ENCODE data around the gene CAMK4. TPM values are rescaled to one million over a fixed set of nuclear protein-coding genes. Genes with fewer than 3 reads are reported as not detected.

CAMK4 gene
- total RNA-seq, 1 donor: 1.3 TPM

GRCh38 chr5:111280282-111280951 lies 56.2 kb downstream of the CAMK4 start:
- DNase-seq (ENCODE audit: low read depth): no peak
- TF ChIP-seq CTCF (IDR thresholded peaks at IDR 0.05; ENCODE audit: insufficient read depth, low read depth, low read length): no peak
- no peak overlapping the region for H3K4me3 ChIP-seq (ENCODE audit: low read depth, low read length)

- TF ChIP-seq CTCF (IDR thresholded peaks at IDR 0.05; ENCODE audit: insufficient read depth, low read depth, low read length): no peak
- H3K4me3 ChIP-seq (ENCODE audit: low read depth, low read length): no peak overlapping the region
- DNase-seq (ENCODE audit: low read depth): no peak
Observed at GRCh38 chr5:111282798-111283197, 58.6 kb downstream of the CAMK4 start.

- TF ChIP-seq CTCF (IDR thresholded peaks at IDR 0.05; ENCODE audit: insufficient read depth, low read depth, low read length): no peak
Observed at GRCh38 chr5:111284825-111285224, 60.6 kb downstream of the CAMK4 start.

GRCh38 chr5:111294551-111294950 lies 70.4 kb downstream of the CAMK4 start:
- TF ChIP-seq CTCF (IDR thresholded peaks at IDR 0.05; ENCODE audit: insufficient read depth, low read depth, low read length): no peak
- no peak overlapping the region for H3K4me3 ChIP-seq (ENCODE audit: low read depth, low read length)
- no peak for DNase-seq (ENCODE audit: low read depth)

More at GRCh38 chr5:111284825-111285224, 60.6 kb downstream of the CAMK4 start:
- no peak for DNase-seq (ENCODE audit: low read depth)
- no peak overlapping the region for H3K4me3 ChIP-seq (ENCODE audit: low read depth, low read length)

- TF ChIP-seq CTCF (IDR thresholded peaks at IDR 0.05; ENCODE audit: insufficient read depth, low read depth, low read length): no peak
- no peak for DNase-seq (ENCODE audit: low read depth)
- H3K4me3 ChIP-seq (ENCODE audit: low read depth, low read length): no peak overlapping the region
Observed at GRCh38 chr5:111295649-111296048, 71.5 kb downstream of the CAMK4 start.

- H3K4me3 ChIP-seq (ENCODE audit: low read depth, low read length): no peak overlapping the region
- no peak for DNase-seq (ENCODE audit: low read depth)
- no peak for TF ChIP-seq CTCF (IDR thresholded peaks at IDR 0.05; ENCODE audit: insufficient read depth, low read depth, low read length)
Observed at GRCh38 chr5:111296570-111296969, 72.4 kb downstream of the CAMK4 start.

- H3K4me3 ChIP-seq (ENCODE audit: low read depth, low read length): no peak overlapping the region
- TF ChIP-seq CTCF (IDR thresholded peaks at IDR 0.05; ENCODE audit: insufficient read depth, low read depth, low read length): no peak
- no peak for DNase-seq (ENCODE audit: low read depth)
Observed at GRCh38 chr5:111299067-111299481, 74.9 kb downstream of the CAMK4 start.

Measured in fibroblast of villous mesenchyme (primary cell).